ENCODE data around the gene PCARE.
"Not testable (repeated sequence)": the region's sequence is repeated elsewhere in the genome, so short reads cannot be mapped to it uniquely, and the experiment has no call there.

The PCARE gene

GRCh38 chr2:29090311-29090710, 16.0 kb upstream of the PCARE start:
- DNase-seq = not testable (repeated sequence)

DNA sequence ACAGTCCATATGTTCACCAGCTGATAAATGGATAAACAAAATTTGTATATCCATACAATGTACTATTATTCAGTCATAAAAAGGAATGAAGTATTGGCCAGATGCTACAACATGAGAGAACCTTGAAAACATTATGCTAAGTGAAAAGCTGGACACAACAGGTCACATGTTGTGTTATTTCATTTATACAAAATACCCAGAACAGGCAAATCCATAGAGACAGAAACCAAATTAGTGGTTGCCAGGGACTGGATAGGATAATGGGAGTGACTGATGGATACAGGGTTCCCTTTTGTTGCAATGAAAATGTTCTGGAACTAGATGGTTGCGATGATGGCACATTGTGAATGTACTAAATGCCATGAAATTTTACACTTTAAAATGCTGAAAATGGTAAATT, 10.2 kb upstream of the PCARE start:
- DNase-seq = no peak

GRCh38 chr2:29082804-29083495, 8.6 kb upstream of the PCARE start:
- DNase-seq = no peak

GRCh38 chr2:29080886-29081743, 6.8 kb upstream of the PCARE start:
- DNase-seq = no peak

GRCh38 chr2:29079887-29080286, 5.6 kb upstream of the PCARE start:
- DNase-seq = no peak

DNA sequence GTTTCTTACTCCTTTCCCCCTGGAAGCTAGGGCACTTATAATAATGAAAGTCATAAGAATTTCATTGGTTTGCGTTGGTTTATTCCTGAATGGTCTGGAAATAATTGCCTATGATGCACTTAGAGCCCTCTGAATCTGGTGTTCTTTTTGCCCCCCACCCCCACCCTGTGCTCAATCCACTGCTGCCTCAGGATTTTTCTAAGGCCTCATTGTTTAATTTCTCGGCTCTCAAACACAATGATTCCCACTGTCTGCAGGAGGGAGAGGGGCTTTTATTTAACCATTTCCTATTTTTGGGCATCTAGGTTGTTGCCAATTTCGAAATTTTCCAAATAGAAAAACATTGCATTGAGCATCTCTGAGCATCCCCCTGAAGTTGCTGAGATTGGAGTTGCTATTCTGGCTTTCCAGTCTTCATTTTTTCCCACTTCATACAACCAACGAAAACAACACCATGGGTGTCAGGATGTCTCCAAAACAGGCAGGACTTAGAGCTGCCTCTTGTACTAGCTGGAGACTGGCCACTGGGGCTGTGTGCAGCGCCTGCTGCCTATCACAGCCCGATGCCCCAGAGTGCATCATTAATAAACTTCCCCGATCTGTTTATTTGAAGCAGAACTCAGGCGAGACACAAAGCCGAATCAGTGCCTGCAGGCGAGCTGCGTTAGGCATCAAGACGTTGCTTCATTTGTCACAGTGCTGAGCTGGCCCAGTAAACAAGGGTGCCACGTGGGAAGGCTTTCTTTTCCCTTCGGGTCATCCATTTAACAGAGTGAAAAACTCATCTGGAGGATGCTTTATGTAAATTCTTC, 1.8 kb upstream of the PCARE start:
- DNase-seq = no peak

GRCh38 chr2:29073933-29074332, 390 bp downstream of the PCARE start:
- no peak for DNase-seq

DNA sequence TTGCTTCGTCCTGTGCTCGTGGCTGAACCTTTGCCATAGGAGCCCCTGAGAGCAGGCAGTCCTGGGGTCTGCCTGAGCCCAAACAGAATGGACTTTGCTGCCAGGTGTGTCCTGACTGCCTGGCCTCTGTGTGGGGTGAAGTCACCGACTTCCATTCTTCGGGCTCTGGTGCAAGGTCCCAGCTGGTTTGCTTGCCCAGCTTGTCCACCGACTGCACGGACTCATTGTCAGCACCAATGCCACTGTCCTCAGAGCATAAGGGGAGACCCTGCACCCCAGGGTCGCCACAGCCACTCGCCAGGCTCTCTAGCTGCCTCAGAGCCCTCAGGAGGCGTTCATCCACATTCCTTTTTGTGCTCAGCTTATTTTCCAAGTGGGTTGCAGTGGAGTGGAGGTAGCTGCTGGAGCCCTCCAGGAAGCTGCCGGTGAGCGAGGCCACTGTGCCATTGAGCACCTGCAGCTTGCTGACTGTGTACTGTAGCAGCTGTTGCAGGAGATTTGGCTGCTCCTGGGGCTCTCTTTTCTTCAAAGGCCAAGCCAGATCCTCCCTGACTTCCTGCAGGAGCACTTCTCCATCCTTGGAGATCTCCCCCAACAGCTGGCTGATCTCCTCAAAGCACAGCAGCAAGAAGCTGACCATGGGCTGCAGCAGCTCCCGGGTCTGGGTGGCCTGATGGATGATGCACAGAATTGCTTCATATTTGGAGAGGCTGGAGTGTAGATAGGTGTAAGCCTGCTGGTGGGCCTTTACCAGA, 1.2 kb downstream of the PCARE start:
- DNase-seq = no peak

DNA sequence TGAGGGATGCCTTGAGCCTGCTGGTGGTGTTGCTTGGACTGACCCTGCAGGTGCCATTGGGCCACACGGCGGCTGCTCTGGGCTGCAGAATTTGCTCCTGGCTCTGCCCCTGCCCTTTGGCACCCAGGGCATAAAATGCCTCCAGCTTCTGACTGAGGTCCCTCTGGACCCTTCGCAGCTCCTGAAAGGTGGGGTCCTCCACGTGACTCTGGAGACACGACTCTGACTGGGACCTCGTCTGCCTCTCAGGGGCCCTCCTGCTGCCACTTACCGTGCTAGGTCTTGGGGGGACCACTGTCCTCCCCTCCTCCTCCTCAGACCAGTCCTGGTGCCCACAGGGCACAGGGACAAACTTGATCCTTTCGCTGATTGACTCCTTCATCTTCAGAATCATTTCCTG, 2.1 kb downstream of the PCARE start:
- DNase-seq = no peak

DNA sequence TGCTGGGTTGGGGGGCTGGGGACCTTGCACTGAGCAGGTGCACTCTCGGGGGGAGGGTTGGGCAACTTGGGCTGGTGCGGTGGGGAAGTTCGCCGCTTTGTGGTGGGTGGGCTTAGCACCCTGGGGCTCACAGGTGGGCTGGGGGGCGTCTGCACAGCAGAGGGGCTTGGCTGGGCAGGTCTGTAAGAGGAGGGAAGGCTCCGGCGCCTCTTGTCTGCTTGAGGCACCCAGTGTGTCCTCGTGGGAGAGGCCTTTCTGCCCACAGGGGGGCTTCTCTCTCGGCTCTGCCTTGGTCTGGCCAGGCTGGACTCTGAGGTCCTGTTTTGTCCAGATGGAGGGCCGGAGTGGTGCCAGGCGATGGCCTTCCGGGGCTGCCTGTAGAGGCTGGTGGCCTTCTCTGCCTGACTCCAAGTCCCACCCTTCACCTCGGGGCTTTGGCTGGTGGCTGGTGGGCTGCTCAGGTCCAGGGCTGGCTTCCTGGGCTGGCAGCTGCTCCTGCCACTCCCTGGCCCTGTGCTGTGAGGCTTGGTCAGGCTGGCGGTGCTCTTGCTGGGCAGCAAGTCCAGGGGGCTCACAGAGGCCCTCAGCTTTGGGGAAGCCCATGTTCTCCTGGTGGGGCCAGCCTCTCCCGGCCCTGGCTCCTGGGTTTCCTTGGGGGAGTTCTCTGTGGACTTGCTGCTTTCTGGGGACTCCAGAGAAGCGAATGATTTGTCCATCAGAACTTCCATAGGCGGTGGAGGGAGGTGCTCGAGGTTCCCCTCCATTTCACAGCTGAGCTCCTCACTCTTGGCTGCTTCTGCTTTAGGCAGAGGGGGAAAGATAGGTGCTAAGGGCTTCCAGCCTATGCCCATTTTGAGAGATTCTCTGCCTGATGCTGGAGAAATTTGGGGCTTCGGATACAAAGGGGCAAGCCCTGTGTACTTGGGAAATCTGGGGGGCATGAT, 3.0 kb downstream of the PCARE start:
- DNase-seq = no peak

- DNase-seq = no peak
These were observed 3.8 kb downstream of the PCARE start for GRCh38 chr2:29070526-29070925.

DNA sequence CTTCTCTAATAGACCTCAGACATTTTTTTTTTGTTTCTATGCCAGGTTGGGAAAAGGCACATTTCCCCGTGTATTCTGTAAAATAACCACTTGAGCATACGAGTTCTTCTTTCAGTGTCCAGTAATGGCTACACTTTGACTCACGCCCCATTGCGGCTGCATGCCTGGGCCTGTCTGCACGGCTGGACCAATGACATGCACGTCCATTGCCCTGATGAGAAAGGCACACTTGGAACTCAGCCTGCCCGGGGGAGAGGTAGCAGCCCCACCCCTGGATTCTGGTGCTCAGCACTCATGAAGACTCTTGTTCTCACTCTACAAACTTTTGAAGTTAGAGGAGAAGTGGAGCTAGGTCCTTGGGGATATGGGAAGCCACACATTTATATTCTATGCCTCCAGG, 5.8 kb downstream of the PCARE start:
- no peak for DNase-seq

DNA sequence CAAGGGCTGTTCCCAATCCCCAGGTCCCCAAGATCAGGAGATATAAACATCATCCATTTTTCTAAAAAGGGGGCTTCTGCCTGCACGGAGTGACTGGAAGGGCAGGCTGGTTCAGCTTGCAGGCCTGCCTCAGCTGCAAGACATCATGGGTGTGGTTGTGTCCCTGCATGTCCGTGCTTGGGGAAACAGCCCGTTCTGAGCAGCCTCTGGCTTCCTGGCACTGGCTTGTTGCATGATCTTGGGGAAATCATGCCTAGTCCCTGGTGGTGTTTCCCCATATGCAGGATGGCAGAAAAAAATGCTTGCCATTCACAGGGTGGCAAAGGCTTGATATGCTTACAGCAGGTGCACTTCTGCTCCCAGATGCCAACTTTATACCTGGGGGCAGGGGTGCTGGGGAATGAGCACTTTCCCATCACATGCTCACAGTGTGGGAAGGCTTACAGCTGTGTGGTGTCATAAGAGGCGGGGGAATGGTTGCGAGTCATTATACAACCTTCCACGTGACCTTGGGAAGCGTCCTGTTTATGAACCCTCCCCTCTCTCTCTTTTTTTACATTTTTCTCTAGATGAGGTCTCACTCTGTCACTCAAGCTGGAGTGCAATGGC, 7.2 kb downstream of the PCARE start:
- no peak for DNase-seq

GRCh38 chr2:29066271-29066860, 8.0 kb downstream of the PCARE start:
- no peak for DNase-seq

DNA sequence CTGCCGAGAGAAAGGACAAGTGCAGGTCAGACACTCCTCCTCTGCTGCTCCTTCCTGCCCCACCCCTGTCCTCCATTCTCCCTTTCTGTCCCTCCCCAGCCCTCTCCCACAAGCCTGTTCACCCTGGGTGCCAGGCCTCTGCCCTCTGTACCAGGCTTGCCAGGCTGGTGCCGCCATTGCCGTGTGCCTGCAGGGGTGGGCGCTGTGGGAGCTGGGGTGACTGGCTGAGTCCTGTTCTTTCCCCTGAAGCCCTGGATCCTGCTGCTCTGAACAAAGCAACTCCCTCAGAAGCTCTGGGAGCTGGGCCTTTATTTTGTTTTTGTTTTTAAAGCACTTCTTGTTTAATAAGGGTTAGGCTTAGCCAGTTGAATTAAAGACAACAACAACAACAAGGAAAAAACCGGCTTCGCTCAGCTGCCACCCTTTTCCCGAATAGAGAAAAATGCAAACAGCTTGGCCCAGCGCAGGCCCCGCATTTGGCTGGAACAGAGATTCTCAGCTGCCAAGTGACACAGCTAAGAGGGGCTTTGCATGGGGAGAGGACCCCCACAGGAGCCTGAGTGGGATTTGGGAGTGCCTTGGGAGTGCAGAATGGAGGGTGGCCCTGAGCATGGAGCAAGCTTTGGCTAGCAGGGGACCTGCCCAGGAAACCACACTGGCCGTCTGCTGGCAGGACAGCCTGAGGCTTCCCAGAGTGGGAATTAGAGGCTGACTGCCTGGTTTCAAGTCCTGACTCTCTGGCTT, 9.1 kb downstream of the PCARE start:
- DNase-seq = no peak

DNA sequence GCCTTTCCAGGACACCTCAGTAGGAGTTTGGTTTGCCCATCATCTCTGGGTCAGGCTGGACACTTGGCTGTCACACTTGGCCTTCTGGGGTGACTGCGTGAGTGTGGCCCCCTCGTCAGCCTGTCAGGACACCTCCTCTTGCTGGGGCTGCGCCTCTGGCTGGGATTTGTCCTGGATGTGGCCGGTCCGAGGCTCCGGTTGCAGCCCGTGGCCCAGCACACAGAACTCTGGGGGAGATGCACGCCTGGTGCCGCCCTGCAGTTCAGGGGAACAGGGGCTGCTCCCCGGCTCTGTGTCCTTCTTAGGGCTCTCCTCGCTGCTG, 9.6 kb downstream of the PCARE start:
- no peak for DNase-seq

DNA sequence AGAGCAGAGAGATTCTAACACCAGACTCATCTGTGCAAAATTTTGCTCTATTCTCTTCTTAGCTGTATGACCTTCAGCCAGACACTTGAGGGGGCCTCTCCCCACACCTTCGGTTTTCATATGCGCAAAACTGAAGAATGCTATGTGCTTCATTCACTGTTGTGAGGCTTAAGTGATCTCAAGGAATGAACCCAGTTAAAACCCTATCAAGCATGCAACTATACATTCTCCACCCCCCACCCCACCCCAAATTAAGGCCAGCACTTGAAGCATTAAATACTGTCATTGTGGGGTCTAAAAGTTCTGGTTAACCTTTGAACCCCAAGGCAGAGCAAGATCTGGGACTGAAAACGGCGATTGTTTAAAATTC, 10.0 kb downstream of the PCARE start:
- no peak for DNase-seq

DNA sequence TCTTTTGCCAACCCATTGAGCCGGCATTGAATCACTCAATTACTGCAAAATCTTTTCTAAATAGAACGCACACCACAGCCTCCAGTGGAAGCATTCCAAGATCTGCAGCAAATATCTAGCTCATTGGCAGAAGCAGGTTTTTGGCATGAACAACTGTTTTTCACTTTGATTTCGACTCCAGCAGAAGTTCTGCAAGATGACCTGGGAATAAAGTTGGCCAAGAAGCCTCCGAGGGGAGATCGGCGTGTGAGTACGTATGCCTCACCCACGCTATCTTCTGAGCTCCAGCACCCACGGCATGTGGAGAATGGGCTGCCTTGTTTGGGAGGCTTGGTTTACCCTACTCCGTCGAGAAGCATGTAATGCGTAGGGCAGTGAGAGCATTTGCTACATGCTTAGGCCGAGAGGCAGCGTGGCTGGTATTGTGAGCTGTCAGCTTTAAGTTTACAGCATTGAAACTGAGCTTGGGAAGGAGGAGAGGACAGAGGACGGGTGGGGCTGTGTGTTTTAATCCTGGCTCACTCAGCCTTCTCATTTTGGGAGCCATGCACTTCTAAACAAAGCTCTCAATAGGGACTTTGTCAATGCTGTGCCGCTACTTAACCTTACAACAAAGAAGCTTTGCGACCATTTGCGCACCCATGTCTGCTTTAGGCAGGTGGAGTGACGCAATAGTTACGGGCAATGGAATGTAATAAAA, 10.5 kb downstream of the PCARE start:
- DNase-seq = no peak

DNA sequence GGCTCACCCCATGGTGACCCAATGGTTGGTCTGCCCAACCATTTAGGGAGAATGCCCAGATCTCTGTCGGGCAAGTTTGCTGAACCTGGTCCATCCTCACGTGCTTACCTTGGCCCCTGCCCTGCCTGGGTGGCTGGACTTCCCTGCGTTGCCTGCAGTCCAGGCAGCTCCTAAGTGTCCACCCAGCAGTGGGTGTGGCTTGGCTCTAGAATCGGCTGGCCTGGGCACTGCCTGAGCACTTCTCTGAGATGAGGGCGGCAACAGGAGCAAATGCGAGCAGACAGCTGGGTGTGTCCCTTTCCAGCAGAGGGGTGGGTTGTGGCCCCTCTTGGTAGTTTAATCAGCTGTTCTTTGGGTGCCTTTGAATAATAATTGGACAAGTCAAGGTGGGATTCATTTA, 11.3 kb downstream of the PCARE start:
- DNase-seq = no peak

GRCh38 chr2:29062371-29062770, 12.0 kb downstream of the PCARE start:
- no peak for DNase-seq
